Activated CD8-positive, alpha-beta memory T cell treated with anti-CD3 and anti-CD28 coated beads for 4 hours (primary cell): ENCODE data around the gene GCC1.
"Not testable (repeated sequence)": the region's sequence is repeated elsewhere in the genome, so short reads cannot be mapped to it uniquely, and the experiment has no call there.

ENCODE experiments used
- DNase-seq, 2 donors: peaks; one replicate each; pipeline ENCODE4 v3.0.0-alpha.2; 2020; ENCODE audit warnings: low read depth in 2 of 2

The GCC1 gene

DNA sequence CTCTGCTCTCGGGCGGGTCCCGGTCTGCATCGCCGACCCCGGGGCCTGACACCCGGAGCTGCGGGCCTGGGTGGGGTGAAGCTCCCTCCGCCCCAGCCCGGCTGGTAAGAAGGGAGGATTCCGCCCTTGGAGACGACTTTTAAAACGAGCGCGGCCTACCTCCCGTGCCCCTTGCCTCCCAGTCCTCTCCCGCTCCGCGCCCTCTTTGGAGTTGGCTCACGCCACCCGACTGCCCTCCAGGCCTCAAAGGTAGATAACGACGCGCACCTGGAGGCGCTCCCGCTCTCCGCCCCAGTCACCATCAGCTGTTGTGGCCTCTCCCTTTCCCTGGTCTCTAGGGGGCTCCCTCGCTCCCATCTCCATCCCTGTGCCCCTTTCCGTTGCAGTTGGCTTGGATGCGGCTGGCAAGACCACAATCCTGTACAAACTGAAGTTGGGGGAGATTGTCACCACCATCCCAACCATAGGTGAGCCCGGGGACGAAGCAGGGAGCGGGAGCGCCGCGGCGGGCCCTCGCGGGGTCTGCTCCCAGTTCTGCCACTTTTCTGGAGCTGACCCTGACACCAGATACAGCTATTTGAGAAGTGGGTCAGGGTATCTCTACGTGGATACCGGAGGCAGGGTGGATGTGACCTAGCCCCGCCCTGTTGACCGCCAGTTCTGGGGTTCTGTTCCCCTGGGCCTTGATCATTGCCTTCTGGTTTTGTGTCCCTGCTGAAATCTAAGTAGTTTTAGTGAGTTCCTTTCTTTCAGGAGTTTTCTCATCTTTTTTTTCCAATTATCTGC, 3.5 kb upstream of the GCC1 start:
- no peak for DNase-seq

GRCh38 chr7:127588019-127588696, 2.8 kb upstream of the GCC1 start, which contains the start of gene ARF5:
ARF5 (plus strand) TSS chr7:127588411; CDS start chr7:127588499, 88 bp downstream.
- peak; percentile 68 to 82 for DNase-seq

- DNase-seq, result no peak
Observed at GRCh38 chr7:127587663-127588018, 2.2 kb upstream of the GCC1 start.

DNA sequence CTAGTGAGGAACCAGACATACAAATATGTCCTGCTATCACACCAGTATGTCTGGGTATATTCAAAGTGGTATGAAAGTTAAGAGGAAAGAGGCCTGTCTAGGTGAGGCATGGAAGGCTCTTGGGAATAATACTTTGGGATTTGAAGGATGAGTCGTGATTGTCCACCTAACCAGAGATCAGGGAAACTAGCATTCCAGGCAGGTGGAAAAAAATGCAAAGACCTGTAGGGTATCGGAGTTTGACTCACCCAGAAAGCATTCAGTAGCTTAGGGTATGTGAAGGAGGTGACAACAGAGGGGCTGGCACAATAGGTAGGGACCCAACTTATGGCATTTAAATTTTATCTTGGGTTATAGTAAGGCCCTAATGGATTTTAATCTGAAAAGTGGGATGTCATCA, 950 bp upstream of the GCC1 start:
- no peak for DNase-seq

DNA sequence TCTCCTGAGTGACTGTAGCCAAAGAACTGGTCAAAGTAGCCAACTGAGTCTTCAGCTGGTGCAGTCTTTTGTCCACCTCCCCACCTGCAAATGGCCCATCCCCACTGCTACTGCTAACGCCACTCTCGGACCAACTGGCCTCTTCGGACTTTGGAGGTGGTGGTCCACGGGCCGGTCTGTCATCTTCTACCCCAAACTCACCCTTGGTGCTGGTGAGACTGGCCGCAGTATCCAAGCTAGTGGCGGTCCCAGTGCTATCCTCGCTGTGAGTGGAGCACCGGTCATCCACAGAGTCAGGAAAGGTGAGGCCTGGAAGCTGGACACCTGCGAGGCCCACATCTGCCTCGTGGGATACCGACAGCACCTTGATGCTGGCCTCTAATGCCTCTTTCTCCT, 750 bp downstream of the GCC1 start:
- DNase-seq, result no peak

DNA sequence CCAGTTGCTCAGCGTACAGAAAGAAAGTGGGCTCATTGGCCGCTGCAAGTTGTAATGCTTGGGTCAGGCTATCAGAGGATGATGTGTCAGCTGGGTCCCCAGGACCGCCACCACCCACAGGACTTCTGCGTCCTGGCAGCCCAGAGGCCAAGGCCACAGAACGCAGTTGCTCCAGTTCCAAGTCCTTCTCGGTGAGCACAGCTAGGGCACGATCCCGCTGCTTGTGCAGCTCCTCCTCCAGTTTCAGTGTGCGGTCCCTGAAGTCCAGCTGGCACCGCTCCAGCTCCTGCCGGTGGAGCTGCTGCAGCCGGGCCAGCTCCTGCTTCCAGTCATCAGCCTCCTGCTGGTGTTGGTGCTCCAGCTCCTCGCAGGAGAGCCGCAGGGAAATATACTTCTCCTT, 3.0 kb downstream of the GCC1 start:
- DNase-seq, result no peak

DNA sequence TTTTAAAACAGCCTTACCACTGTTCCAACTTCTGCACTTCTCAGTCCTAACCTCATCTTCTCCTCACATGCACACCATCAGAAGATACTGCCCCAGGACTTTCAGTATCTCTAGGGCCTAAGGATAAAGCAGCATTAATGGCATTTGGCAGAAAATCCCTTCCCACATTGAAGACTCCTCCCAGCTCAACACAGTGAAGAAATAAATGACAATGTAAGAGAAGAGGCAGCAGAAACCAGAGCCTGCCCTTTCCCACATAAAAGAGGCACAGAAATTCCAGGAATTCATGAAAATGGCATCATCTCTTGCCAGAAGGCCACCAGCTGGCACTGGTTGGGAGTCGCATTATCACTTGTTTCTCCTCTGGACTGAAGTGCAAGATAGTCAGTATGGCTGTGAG, 3.7 kb downstream of the GCC1 start:
- DNase-seq, result no peak

GRCh38 chr7:127580612-127581011, 4.8 kb downstream of the GCC1 start:
- no peak for DNase-seq

DNA sequence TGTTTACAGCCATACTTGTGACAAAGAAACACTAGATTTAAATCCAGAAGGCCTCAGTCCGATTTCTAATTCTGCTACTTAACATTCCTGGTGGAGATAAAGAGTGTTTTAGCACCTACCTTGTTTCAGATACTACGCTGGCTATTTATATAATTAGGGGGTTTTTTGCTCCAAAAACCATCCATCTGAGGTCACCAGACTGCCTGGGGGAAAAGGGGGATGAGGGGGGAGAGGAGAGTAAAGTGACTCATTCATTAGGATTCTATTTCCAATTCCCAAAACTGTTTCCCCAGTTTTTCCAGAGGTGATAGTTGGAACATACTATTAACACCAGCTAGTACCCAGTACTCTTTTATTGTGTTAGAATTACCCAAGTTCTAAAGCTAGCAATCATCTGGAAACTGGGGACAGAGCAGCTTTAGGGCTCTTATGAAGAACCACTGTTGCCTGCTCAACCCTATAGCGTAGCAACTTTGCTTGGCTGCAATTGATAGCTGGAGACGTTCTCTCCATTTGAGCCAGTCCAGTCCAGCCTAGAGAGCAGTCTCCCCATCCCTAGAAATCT, 6.6 kb downstream of the GCC1 start:
- no peak for DNase-seq

GRCh38 chr7:127578036-127578684, 7.2 kb downstream of the GCC1 start:
- DNase-seq, result no peak

DNA sequence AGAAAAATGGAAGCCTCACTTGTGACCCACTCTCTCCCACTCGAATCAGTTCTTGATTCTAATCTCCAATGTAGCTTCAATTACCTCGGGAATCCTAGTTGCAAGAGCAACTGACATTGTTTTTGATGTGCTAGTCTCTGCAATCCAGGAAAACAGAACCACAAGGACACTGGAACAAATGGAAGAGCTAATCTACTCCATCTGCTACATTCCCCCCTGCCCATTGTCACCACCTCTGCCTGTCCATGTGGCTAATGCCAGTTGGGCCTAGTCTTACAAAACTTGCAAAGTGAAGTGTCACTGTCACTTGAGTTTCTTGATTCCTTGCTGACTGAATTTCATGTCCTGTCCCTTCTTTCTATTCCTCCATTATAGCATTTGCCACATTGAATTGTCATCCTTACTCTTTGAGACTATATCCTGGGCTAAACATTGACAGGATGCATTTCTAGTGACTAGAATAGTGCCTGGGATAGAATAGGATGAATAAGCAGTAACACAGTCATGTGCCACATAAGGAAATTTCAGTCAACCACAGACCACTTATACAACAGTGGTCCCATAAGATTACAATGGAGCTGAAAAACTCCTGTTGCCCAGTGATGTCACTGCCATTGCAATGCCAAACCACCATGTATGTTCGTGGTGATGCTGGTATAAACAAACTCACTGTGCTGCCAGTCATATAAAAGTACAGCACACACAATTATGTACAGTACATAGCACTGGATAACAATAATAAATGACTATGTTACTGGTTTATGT, 13.5 kb downstream of the GCC1 start:
- no peak for DNase-seq

DNA sequence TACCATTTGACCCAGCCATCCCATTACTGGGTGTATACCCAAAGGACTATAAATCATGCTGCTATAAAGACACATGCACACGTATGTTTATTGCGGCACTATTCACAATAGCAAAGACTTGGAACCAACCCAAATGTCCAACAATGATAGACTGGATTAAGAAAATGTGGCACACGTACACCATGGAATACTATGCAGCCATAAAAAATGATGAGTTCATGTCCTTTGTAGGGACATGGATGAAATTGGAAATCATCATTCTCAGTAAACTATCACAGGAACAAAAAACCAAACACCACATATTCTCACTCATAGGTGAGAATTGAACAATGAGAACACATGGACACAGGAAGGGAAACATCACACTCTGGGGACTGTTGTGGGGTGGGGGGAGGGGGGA, 17.4 kb downstream of the GCC1 start:
- not testable (repeated sequence) for DNase-seq

GRCh38 chr7:127566242-127566641, 19.2 kb downstream of the GCC1 start:
- DNase-seq, result no peak

DNA sequence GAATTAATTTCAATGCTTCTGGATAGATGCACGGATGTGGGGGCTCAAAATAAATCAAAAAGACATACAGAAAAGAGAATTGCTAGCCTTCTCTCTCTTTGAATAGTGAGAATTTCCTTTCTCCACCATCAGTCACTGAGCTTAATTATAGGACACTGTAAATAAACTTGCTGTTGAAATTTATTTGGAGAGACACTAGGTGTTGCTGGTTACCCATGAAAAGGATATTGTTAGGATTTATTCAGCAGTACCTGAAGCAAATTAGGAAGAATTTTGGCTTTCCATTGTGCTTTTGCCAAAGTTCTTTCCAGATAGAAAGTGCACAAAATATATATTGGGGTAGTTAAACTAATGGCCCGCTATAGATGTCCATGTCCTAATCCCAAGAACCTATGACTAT, 27.6 kb downstream of the GCC1 start:
- no peak for DNase-seq

- no peak for DNase-seq
Observed at GRCh38 chr7:127556404-127556803, 29.0 kb downstream of the GCC1 start.

GRCh38 chr7:127551941-127552340, 33.5 kb downstream of the GCC1 start:
- no peak for DNase-seq

GRCh38 chr7:127550247-127550646, 35.1 kb downstream of the GCC1 start:
- no peak for DNase-seq

DNA sequence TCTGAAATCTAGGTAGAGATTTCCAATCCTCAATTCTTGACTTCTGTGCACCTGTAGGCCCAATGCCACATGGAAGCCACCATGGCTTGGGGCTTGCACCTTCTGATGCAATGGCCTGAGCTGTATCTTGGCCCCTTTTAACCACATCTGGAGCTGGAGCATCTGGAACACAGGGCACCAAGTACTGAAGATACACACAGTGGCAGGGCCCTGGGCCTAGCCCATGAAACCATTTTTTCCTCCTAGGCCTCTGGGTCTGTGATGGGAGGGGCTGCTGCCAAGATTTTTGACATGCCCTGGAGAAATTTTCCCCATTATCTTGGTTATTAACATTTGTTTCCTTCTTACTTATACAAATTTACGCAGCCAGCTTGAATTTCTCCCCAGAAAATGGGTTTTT, 39.1 kb downstream of the GCC1 start:
- DNase-seq, result no peak

DNA sequence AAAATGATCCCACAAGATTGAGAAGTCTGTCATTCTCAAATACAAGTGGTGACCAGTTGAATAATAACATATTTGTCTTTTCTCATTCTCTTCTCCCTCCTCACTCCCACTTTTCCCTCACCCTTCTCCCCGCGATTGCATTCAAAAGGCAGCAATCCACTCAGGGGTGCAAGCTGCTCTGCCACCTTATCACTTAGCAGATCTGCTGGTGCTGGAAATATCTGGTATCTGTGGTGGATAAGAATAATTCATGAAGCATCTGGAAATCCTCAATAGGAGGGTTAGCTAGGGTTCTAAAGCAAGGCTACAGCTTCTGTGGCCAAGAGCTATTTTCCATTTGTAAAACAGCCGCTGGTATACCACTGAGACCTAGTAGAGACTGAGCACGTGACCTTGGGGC, 43.8 kb downstream of the GCC1 start:
- no peak for DNase-seq

DNA sequence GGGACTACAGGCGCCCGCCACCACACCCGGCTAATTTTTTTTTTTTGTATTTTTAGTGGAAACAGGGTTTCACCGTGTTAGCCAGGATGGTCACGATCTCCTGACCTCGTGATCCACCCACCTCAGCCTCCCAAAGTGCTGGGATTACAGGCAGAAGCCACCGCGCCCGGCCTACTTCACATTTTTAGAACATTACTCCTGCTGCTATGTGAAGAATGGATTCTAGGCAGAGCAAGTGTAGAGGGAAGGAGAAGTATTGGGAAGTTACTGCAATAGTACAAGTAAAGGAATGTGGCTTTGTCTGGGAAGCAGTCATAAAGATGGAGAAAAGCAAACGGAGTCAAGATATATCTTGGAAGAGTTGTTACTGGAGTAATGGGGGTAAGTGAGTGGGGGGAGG, 44.9 kb downstream of the GCC1 start:
- DNase-seq, result not testable (repeated sequence)

DNA sequence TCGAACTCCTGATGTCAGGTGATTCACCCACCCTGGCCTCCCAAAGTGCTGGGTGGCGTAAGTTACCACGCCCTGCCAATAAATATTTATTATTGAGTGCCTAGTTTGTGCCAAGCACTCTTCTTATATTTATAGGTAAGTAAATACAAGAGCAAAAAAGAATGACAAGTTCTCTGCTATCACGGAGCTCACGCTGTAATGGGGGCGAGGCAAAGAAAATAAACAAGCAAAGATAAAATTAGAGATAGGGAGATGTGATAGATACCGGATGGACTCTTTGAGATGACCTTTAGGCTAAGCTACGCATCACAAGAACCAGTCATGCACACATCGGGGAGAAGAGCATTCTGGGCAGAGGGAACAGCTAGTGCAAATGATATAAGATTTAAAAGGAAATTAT, 46.3 kb downstream of the GCC1 start:
- no peak for DNase-seq

- DNase-seq, result no peak
Observed at GRCh38 chr7:127536741-127537140, 48.7 kb downstream of the GCC1 start.
